Lower leg skin (tissue), 4 donors: Measurements from ENCODE around the gene FUT9. TPM values are rescaled to one million over a fixed set of nuclear protein-coding genes. Genes with fewer than 3 reads are reported as not detected.

Experiments used
- DNase-seq, 2 donors: peaks; one replicate each; pipeline ENCODE4 v3.0.0-alpha.2; 2019; ENCODE audit warnings: low spot score in 2 of 2
- H3K4me3 ChIP-seq: fragments of 200-600 bp; sonication (generic); 2 replicates; pipeline ENCODE4 v1.5.1; 2017; ENCODE audit warnings: mild to moderate bottlenecking, low read depth; ENCODE audit not compliant: poor library complexity, severe bottlenecking
- CTCF ChIP-seq, 3 donors: fragments of 450-650 bp; IDR thresholded peaks; one replicate each; pipeline ENCODE4 v1.5.1; 2016; ENCODE audit warnings: antibody characterized with exemption in 3 of 3, mild to moderate bottlenecking in 3 of 3, moderate library complexity in 2 of 3
- POLR2A ChIP-seq, 2 donors: fragments of 450-650 bp; IDR thresholded peaks; one replicate each; pipeline ENCODE4 v1.6.1; 2016 to 2017; ENCODE audit warnings: antibody characterized with exemption in 2 of 2, mild to moderate bottlenecking in 1 of 2, moderate library complexity in 1 of 2
- WGBS, 2 donors: methylation state at CpG; one replicate each; pipeline ENCODE4 v1.1.5; 2018; 5-methylcytosine and 5-hydroxymethylcytosine counted together
- intact Hi-C: fragments of 100-400 bp; cut with DNase I; formaldehyde crosslinking; loops from one replicate; pipeline ENCODE4 v1.15.0; 2023; ENCODE audit warnings: low total_unique reads
- total RNA-seq, 4 donors: library from RNA; depleted of rRNA; stranded (reverse); fragments of >200 nt; gene quantifications; one replicate each; pipeline ENCODE4 v1.1.0, GENCODE V29; 2016

FUT9 gene
- total RNA-seq, 4 donors from 2014 or later = 0.04 to 0.59 (median 0.19) TPM

DNA sequence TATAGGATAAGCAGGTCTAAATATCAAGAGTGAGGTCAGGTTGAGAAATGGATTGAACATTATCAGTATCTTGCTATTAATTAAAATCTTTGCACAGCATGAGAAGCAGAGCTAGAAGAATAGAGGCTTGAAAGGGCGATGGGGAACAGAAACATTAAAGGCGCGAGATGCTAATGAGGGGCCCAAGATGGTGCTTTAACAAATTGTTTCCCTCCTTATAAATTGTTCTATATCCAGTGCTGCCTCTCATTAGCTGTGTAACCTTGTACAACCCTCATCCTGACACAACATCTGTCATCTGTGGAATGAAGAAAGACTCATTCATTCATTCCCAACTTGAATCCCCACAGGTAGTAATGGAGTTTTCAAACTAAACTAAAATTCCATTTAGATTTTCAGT is 57.8 kb downstream of the FUT9 start:
- intact Hi-C loops = no loop called here
- H3K4me3 ChIP-seq = no peak overlapping the region
- TF ChIP-seq CTCF (IDR thresholded peaks at IDR 0.05) (no peak), POLR2A (IDR thresholded peaks at IDR 0.05) (no peak)
- no peak for DNase-seq
- 93 to 95% methylated on average over 3 of the region's 3 CpGs for WGBS, 2 donors

DNA sequence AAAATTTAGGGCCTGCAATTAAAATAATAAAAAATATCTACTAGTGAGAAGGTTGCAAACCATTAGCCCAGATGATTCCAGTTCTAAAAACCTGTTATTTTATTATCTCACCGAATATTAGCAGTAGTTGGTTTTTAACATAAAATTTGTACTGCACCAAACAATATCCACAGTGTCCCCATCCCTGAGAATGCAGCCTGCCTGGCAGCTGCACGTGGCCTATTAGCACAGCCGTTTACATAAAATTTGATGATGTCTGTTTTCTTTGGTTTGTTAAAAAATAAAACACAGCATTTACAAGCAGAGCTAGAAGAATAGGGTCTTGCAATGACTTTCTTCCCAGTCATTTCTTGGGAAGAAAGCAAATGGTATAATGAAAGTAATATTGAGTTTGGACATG is 58.2 kb downstream of the FUT9 start:
- no peak for DNase-seq
- TF ChIP-seq POLR2A (IDR thresholded peaks at IDR 0.05) = no peak
- TF ChIP-seq CTCF (IDR thresholded peaks at IDR 0.05) = no peak
- intact Hi-C loops = no loop called here
- no peak overlapping the region for H3K4me3 ChIP-seq
- WGBS, 2 donors = 65 to 75% methylated on average over 3 of the region's 3 CpGs

DNA sequence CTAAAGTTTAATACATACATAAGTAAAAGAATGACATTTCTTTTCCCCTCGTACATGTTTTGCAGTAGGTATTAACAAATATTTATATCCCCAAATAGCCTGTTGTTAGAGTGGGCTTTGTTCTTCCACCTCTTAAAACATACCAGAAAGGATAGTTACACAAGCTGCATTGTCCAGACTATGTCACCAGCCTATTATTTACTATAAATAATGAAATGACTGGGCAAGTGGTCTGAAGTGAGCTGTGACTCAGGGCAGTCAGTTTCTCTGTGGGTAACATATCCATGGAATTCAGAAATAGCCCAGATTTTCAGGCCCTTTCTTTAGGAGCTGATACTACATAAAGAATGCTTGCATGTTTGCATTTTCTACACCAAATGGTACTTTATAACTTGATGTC is 60.1 kb downstream of the FUT9 start:
- intact Hi-C loops = no loop called here

DNA sequence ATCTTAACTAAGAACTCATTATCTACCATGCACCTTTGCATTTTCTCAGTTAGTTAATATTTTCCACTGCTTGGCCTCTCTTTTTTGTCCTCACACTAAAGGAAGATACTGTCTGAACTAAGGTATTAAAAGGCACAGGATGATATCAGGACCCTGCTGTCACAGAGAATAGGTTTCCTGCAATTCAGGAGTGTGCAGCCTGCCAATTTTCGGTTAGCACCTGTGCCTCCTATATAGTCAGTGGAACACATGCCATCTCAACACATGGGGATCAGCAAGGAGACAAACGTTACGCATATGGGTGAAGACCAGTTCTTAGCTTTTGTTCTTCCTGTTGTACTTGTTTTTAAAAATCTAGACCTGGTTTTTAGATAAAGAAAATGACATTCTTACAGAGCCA is 71.0 kb downstream of the FUT9 start:
- WGBS, 2 donors = 71 to 73% methylated on average over 3 of the region's 3 CpGs
- no peak for TF ChIP-seq POLR2A (IDR thresholded peaks at IDR 0.05)
- no peak for TF ChIP-seq CTCF (IDR thresholded peaks at IDR 0.05)
- no peak for DNase-seq
- intact Hi-C loops = no loop called here
- no peak overlapping the region for H3K4me3 ChIP-seq

More for the DNA sequence above, 60.1 kb downstream of the FUT9 start:
- no peak overlapping the region for H3K4me3 ChIP-seq
- no peak for TF ChIP-seq POLR2A (IDR thresholded peaks at IDR 0.05)
- no peak for TF ChIP-seq CTCF (IDR thresholded peaks at IDR 0.05)
- DNase-seq = no peak
- 60% methylated on average over 1 of the region's 1 CpG for WGBS, 2 donors

DNA sequence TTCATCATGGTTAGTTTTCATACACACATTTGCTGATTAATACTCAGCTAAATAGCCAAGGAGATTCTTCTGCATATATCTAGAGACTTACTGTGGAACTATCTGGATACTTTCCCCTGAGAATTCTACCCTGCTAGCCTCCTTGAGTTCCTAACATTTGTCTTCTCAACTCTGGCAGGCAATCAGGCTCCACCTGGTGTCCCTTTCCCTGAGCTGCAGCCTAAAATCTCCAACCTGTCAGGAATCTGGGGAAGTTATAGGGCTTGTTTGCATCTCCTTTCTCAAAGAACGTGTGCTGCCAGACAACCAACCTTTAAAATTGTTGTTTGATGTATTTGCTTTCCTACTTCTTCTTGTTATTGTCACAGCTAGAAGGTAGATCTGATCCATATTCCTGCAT is 73.4 kb downstream of the FUT9 start:
- no peak overlapping the region for H3K4me3 ChIP-seq
- intact Hi-C loops = no loop called here

More for the DNA sequence above, 73.4 kb downstream of the FUT9 start:
- 38 to 52% methylated on average over 1 of the region's 1 CpG for WGBS, 2 donors
- no peak for DNase-seq
- TF ChIP-seq CTCF (IDR thresholded peaks at IDR 0.05) (no peak), POLR2A (IDR thresholded peaks at IDR 0.05) (no peak)
